Skin epidermis (tissue), 12 donors: ENCODE data around the gene SCMH1.
A peak's percentile ranks its signal among the peaks of the same experiment; 100 is the strongest.

Source experiments
- H3K27ac ChIP-seq, 21 experiments: fragments of 200-600 bp; sonication (generic) in 11 of 21; one replicate each; pipeline ENCODE4 v1.5.0; 2020; ENCODE audit warnings: mild to moderate bottlenecking in 3 of 21, inconsistent platforms in 2 of 21, moderate library complexity in 2 of 21
- H3K4me3 ChIP-seq, 7 experiments: fragments of 200-600 bp; sonication (generic) in 2 of 7; one replicate each; pipeline ENCODE4 v1.5.0; 2020; ENCODE audit warnings: inconsistent platforms in 2 of 7, mild to moderate bottlenecking in 2 of 7, moderate library complexity in 1 of 7

The SCMH1 gene

DNA sequence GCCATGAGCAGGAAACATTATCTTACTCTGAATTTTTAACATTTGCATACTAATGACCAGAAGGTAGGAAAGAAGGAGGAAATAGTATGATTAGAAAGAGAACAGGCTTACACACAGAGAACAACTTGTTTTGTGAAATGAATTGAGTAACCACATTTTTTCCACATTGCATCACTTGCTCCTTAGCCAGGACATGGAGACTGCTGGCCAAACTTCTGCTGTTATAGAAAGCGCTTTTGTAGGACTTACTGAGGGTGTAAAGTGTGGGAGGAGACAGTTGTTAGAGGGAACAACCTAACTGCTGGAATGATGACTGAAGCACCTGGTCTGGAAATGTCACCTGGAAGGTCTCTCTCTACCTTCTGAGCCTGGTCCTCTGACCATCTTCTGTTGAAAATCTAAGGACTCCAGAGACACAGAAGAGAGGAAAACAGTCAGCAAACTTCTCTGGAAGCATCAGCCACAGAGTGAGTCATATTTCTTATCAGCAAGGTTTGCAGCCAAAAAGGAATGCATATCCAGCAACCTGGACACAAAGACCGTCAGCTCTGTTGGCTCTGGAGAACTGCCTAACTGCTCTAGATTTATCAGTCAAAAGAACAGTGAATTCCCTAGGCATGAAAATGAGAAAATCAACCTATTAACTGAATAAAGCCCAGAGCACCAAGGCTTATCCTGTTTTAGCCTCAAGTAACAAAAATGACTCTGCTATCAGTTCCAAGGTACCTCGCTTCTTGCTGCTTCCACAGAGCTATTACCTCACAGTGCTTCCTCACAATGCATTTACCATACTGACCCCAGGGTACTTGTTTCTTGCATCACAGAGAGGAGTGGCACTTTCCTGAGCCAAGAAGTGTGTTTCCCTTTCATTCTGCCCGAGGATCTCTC, 132.6 kb downstream of the SCMH1 start:
- Histone ChIP-seq H3K27ac (peak overlapping the region in 13 of 21 experiments; percentile 31 to 79 (median 60)), H3K4me3 (no peak overlapping the region)

DNA sequence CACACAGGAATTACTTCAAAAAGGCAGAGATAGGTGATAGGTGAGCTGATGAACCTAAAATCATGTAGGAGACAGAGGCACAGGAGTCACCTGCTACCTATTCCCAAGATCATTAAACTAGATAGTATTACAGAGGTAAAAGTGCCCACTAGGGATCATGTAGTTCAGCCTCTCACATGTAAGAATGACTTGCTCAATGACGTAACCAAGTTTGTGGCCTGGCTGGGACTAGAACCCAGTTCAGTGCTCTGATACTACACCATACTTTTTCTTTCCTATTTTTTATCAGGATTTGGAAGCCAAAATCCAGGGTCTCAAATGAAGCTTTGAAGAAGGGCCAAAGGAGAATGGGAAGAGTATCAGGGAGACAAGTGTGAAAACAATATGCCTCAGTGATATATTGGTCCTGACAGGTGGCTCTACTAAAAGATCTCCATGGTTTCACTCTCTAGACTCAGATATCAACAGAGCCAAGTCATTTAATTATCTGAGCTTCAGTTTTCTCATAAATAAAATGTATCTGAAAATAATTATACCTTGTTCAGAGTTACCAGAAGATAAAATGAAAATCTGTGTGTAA, 133.3 kb downstream of the SCMH1 start:
- Histone ChIP-seq H3K27ac (peak overlapping the region in 14 of 21 experiments; percentile 12 to 79 (median 66)), H3K4me3 (no peak overlapping the region)

DNA sequence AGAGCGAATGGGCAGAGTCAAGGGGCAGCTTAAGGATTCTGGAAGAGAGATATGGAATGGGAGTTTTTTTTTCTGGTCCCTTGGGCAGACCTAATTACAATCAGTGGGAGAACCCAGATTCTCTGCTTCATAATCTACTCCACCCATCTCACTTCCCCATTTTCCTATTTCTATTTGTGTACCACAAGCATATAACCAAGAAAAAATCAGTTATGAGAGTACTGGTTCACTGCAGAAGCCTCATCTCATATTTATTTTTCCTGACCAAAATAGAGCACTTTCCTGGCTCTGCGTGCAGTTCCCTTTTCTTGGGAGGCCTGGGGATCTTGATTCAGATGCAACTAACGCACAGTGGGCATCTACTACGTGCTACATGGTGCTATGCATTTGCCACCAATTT, 138.3 kb downstream of the SCMH1 start:
- no peak overlapping the region for H3K27ac ChIP-seq
- no peak overlapping the region for H3K4me3 ChIP-seq

DNA sequence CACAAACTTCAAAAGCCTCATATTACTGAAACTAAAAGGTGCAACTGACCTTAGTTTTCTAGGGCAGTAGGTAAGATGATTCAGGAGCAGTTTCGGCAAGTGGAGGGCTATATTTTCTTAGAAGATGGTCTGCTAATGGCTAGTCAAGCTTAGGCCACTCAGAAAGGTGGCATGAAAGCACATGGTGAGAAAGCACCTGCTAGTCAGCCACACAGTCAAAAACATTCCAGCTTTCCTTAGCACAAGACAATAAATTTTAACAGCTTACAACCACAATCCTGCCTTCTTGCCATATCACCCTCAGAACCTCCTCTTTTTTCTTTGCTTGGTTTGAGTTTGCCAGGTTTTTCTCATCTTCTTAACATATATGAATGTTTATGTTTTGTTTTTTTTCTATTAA, 139.5 kb downstream of the SCMH1 start:
- Histone ChIP-seq H3K4me3 (no peak overlapping the region), H3K27ac (no peak overlapping the region)

- H3K27ac ChIP-seq: peak overlapping the region in 4 of 21 experiments; percentile 11 to 51 (median 31)
Measured at GRCh38 chr1:41101950-41102607, 140.0 kb downstream of the SCMH1 start.

DNA sequence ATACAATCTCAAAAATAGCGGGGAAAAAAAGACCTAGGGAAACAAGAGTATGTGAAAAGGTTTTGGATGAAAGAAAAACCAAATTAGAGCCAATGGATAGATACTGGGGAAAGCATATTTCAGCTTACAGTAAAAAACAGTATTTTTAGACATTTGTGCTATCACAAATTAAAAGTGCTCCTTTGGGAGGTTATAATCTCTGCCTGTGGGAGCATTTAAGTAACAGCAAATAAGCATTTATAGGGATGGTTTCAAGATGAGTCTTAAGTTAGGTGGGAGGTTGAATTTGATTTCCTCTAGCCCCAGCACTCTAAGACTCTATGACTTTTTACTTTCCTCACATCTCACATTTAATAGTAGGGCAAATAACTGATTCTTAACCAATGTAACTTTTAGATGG, 141.0 kb downstream of the SCMH1 start:
- Histone ChIP-seq H3K27ac (no peak overlapping the region), H3K4me3 (no peak overlapping the region)

More at GRCh38 chr1:41101950-41102607, 140.0 kb downstream of the SCMH1 start:
- no peak overlapping the region for H3K4me3 ChIP-seq

DNA sequence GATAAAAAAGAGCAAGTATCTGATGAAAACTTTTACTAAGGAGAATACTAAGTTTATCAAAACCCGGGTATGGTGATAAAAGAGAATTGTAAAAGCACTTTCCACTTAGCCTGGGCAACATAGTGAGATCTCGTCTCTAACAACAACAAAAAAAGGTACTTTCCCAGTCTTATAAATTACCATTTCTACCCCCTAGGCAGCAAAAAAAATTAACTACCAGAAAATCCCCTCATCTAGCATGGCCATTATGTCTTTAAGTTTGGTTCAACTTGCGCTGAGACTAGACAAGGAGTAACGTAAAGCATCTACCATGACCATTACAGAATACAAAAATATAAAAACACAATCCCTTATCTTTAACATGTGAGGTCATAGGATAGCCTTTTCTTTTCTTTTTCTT, 141.9 kb downstream of the SCMH1 start:
- no peak overlapping the region for H3K4me3 ChIP-seq
- no peak overlapping the region for H3K27ac ChIP-seq

DNA sequence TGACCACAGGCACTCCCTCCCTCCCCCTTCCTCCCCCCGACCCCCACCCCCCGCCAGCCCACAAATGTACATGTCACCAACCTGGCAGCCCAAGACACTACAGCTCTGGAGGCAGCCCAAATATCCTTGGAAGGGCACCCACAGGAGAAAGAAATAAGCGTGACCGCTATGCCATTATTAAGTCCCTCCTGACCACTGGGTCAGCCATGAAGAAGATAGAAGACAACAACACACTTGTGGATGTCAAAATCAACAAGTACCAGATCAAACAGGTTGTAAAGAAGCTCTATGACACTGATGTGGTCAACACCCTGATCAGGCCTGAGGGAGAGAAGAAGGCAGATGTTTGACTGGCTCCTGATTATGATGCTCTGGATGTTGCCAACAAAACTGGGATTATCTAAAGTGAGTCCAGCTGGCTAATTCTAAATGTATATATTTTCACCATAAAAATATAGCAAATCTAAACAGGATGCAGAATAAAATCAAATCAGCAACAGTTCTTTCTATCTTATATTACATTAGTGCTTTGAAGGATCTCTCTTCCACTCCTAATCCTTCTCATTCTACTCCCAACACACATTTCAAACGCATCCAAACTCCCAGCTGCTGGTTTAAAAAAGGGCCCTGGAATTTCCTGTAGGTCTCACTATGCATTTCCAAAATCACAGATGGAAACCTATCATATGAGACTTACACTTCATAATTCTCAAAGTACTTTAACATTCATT, 143.2 kb downstream of the SCMH1 start:
- no peak overlapping the region for H3K4me3 ChIP-seq
- H3K27ac ChIP-seq: no peak overlapping the region

DNA sequence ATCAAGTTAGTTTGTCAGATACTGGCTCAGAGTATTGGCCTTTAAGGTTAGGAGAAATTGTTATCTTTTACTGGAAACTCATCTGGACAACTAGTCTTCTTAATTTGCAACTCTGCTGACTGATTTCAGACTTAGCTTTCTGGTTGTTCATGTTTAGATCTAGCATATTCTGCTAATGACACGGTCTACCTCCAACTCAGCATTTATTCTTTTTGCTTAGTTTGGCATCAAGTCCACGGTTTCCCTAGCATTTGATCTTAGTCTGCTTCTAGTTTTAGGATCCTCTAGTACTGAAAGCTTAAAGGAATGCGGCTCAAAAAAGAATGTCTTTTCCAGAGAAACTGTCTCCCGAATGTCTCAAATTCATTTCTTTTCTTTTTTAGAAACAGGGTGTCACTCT, 145.0 kb downstream of the SCMH1 start:
- H3K4me3 ChIP-seq: no peak overlapping the region
- no peak overlapping the region for H3K27ac ChIP-seq

- no peak overlapping the region for H3K4me3 ChIP-seq
- H3K27ac ChIP-seq: no peak overlapping the region
Measured at GRCh38 chr1:41093826-41094225, 148.3 kb downstream of the SCMH1 start.

DNA sequence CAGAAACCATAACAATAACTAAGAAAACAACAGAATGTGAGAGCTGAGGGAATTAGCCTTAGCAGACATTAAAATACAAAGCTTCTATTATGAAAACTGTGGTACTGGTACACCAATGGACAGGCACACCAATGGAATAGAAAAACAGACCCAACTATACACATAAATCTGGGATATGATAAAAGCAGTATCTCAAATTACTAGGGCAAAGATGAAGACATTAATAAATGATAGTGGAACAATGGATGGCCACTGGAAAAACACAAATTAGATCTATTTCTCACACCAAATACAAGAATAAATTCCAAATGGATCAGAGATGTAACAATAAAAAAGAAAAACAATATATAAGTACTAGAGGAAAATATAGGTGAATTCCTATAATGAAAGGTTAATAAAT, 155.2 kb downstream of the SCMH1 start:
- Histone ChIP-seq H3K27ac (no peak overlapping the region), H3K4me3 (no peak overlapping the region)

- Histone ChIP-seq H3K4me3 (no peak overlapping the region), H3K27ac (no peak overlapping the region)
Measured at GRCh38 chr1:41078616-41079015, 163.5 kb downstream of the SCMH1 start.

GRCh38 chr1:41078193-41078592, 163.9 kb downstream of the SCMH1 start:
- Histone ChIP-seq H3K27ac (no peak overlapping the region), H3K4me3 (no peak overlapping the region)

DNA sequence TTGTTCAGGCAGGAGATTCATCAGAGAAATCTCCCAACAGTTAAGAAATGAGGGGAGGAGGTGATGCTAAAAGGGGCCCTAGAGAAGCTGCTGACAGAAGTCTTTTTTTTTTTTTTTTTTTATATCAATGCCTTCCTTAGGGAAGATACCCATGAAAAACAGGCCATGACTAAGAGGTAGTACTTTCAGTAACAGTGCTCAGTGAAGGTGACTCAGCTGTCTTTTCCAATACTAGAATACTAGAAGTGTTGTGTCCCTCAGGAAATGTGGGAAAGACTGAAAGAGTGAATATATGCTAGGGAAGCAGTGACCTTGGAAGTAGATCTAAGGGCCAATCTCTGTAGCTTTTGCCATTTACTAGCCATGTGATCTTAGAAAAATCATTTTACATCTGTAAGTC, 168.1 kb downstream of the SCMH1 start:
- no peak overlapping the region for H3K4me3 ChIP-seq
- H3K27ac ChIP-seq: no peak overlapping the region

DNA sequence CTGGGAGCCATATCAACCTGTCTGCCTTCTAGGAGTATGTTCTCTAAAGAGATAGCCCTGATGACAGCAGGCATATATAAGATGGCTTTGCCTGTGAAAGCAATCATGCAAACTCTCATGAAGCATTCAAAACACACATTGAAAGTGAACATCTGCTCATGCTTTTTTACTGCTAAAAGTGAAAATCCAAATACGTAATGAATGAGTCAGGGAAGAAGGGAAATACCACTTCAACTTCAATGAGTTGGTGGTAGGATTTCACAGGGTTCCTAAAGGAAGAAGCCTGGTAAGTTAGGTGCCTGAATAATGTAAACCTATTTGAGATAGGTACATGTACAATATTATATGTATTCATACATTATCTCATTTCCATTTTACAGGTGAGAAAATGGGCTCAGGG, 170.1 kb downstream of the SCMH1 start:
- no peak overlapping the region for H3K27ac ChIP-seq
- no peak overlapping the region for H3K4me3 ChIP-seq

DNA sequence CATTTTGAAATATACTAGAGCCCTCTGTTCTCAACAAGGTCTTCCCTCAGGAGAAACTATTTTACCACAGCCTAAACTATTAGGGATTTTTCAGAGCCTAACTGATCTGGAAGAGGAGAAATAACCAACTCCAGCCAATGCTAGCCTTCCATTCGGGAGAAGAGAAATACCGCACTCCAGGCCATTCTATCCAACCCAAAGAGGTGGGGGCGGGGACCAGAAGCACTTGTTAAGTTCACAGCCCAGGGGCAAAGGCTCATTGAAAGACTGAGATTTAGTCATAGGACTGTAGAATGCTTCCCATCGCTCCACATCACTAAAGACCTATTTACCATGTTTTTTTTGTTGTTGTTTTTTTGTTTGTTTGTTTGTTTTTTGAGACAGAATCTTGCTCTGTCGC, 185.2 kb downstream of the SCMH1 start:
- Histone ChIP-seq H3K27ac (no peak overlapping the region), H3K4me3 (no peak overlapping the region)

- H3K27ac ChIP-seq: no peak overlapping the region
Measured at GRCh38 chr1:41053316-41053715, 188.8 kb downstream of the SCMH1 start.

DNA sequence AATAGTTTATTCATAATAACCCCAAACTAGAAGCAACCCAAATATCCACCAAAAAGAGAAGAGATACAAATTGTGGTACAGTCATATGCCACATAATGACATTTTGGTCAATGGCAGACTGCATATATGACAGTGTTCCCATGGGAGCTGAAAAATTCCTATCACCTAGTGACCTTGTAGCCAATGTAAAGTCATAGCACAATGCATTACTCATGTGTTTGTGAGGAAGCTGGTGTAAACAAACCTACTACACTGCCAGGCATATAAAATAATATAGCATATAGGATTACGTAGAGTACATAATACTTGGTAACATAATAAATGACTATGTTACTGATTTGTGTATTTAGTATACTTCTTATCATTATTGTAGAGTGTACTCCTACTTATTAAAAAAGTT, 191.1 kb downstream of the SCMH1 start:
- Histone ChIP-seq H3K27ac (no peak overlapping the region), H3K4me3 (no peak overlapping the region)

More at GRCh38 chr1:41053316-41053715, 188.8 kb downstream of the SCMH1 start:
- no peak overlapping the region for H3K4me3 ChIP-seq

- no peak overlapping the region for H3K27ac ChIP-seq
- no peak overlapping the region for H3K4me3 ChIP-seq
Measured at GRCh38 chr1:41048540-41048939, 193.6 kb downstream of the SCMH1 start.

- Histone ChIP-seq H3K27ac (peak overlapping the region in 17 of 21 experiments; percentile 3 to 81 (median 58)), H3K4me3 (no peak overlapping the region)
Measured at GRCh38 chr1:41046347-41046775, 195.7 kb downstream of the SCMH1 start.
